A549 (cell line): ENCODE results near the gene SDHAF4. TPM values are rescaled to one million over a fixed set of nuclear protein-coding genes. Genes with fewer than 3 reads are reported as not detected.

Experiments used
- ATAC-seq, 2 experiments: fragments of 200-7000 bp in 1 of 2; fragments of >200 bp in 1 of 2; cut with Nextera tagmentation in 1 of 2; cut with Tn5 transposase in 1 of 2; 3 replicates each; pipeline versions ENCODE4 v1.8.0 to v1.9.1; 2018 to 2020; ENCODE audit warnings: mild to moderate bottlenecking in 1 of 2, moderate library complexity in 1 of 2
- CTCF ChIA-PET: fragments of 300-600 bp; sonication (Branson Sonifier 250); formaldehyde crosslinking; extraction: SDS; loops from one replicate; lab custom pipeline; 2021; ENCODE audit warnings: antibody characterized with exemption, inconsistent platforms; lab: Yijun Ruan, JAX
- POLR2A ChIA-PET: fragments of 350-600 bp; formaldehyde crosslinking; extraction: SDS; loops from one replicate; lab custom pipeline; 2021; ENCODE audit warnings: antibody characterized with exemption, inconsistent platforms; lab: Yijun Ruan, JAX
- DNase-seq, 2 experiments: peaks; one replicate each; pipeline versions ENCODE4 v3.0.0 to v3.0.0-alpha.2; 2011 to 2016; ENCODE audit warnings: low read depth in 1 of 2, low spot score in 1 of 2
- FAIRE-seq: peaks from 2 replicates; lab custom pipeline; 2011; peaks lifted over from hg19 to GRCh38; lab: Jason Lieb, UNC
- H3K27ac ChIP-seq, 2 experiments: fragments of >200 bp; sonication (Bioruptor Twin); formaldehyde crosslinking; 3 replicates each; pipeline ENCODE4 v1.5.1; 2016 to 2017
- H3K4me1 ChIP-seq: fragments of >200 bp; sonication (Bioruptor Twin); formaldehyde crosslinking; 3 replicates; pipeline ENCODE4 v1.6.1; 2016
- H3K4me2 ChIP-seq: fragments of >200 bp; sonication (Bioruptor Twin); formaldehyde crosslinking; 3 replicates; pipeline ENCODE4 v1.6.1; 2016
- H3K4me3 ChIP-seq: fragments of >200 bp; sonication (Bioruptor Twin); formaldehyde crosslinking; 3 replicates; pipeline ENCODE4 v1.5.1; 2016
- H3K9me3 ChIP-seq: fragments of >200 bp; sonication (Bioruptor Twin); formaldehyde crosslinking; 3 replicates; pipeline ENCODE4 v1.6.1; 2016
- ELK1 ChIP-seq: fragments of 150-350 bp; IDR thresholded peaks from 2 replicates; pipeline ENCODE4 v1.6.1; 2014; ENCODE audit warnings: low read depth, mild to moderate bottlenecking, low read length
- EP300 ChIP-seq, 2 experiments: fragments of >200 bp; sonication (Bioruptor Twin); formaldehyde crosslinking; IDR thresholded peaks; 2 replicates in 1 of 2; 3 replicates in 1 of 2; pipeline ENCODE4 v1.6.1; 2016 to 2017
- ESRRA ChIP-seq: fragments of 150-350 bp; IDR thresholded peaks from 2 replicates; pipeline ENCODE4 v1.6.1; 2014; ENCODE audit warnings: mild to moderate bottlenecking, low read length, borderline replicate concordance
- FOSL2 ChIP-seq, 2 experiments: fragments of 450-650 bp in 1 of 2; fragments of >200 bp in 1 of 2; sonication (Bioruptor Twin) in 1 of 2; formaldehyde crosslinking; IDR thresholded peaks; 2 replicates each; pipeline versions ENCODE4 v1.5.0 to v1.6.1; 2016 to 2020; ENCODE audit warnings: mild to moderate bottlenecking in 1 of 2, moderate library complexity in 1 of 2
- HMGXB4 ChIP-seq: fragments of 250-450 bp; sonication (Bioruptor Pico); IDR thresholded peaks from 2 replicates; pipeline ENCODE4 v1.5.0; 2021; ENCODE audit warnings: mild to moderate bottlenecking, moderate library complexity, borderline replicate concordance
- JUNB ChIP-seq: fragments of >200 bp; sonication (Bioruptor Twin); formaldehyde crosslinking; IDR thresholded peaks from 2 replicates; pipeline ENCODE4 v1.6.1; 2016
- KDM5A ChIP-seq: fragments of 200-600 bp; sonication (generic); IDR thresholded peaks from 2 replicates; pipeline ENCODE4 v1.6.1; 2016; ENCODE audit warnings: antibody characterized with exemption, mild to moderate bottlenecking
- MAFK ChIP-seq: fragments of 450-650 bp; IDR thresholded peaks from 2 replicates; pipeline ENCODE4 v1.6.1; 2014; ENCODE audit not compliant: partially characterized antibody
- MAX ChIP-seq: IDR thresholded peaks from 2 replicates; pipeline ENCODE4 v1.6.1; 2012
- MYC ChIP-seq: IDR thresholded peaks from 2 replicates; pipeline ENCODE4 v1.6.1; 2012; ENCODE audit warnings: mild to moderate bottlenecking, inconsistent platforms, low read length, improper control_type of control experiment, borderline replicate concordance
- NFE2L2 ChIP-seq: fragments of 150-350 bp; conservative IDR thresholded peaks from 2 replicates; pipeline ENCODE4 v1.6.1; 2014; ENCODE audit warnings: low read length
- NPAS2 ChIP-seq: fragments of 250-450 bp; sonication (Bioruptor Pico); IDR thresholded peaks from 2 replicates; pipeline ENCODE4 v1.8.0; 2022; ENCODE audit warnings: mild to moderate bottlenecking, moderate library complexity, borderline replicate concordance
- PBX3 ChIP-seq: IDR thresholded peaks from 2 replicates; pipeline ENCODE4 v1.6.1; 2012
- PHF8 ChIP-seq: fragments of 200-600 bp; sonication (generic); IDR thresholded peaks from 2 replicates; pipeline ENCODE4 v1.6.1; 2016; ENCODE audit warnings: low read depth, mild to moderate bottlenecking, antibody characterized with exemption, moderate library complexity, borderline replicate concordance
- REST ChIP-seq: fragments of 200-600 bp; sonication (generic); IDR thresholded peaks from 2 replicates; pipeline ENCODE4 v1.6.1; 2016; ENCODE audit warnings: antibody characterized with exemption, mild to moderate bottlenecking, moderate library complexity
- RNF2 ChIP-seq: fragments of 200-600 bp; sonication (generic); IDR thresholded peaks from 2 replicates; pipeline ENCODE4 v1.6.1; 2016; ENCODE audit warnings: low read depth, mild to moderate bottlenecking, antibody characterized with exemption, moderate library complexity, borderline replicate concordance
- SMC3 ChIP-seq: fragments of >200 bp; sonication (Bioruptor Twin); formaldehyde crosslinking; IDR thresholded peaks from 3 replicates; pipeline ENCODE4 v1.6.1; 2018; ENCODE audit warnings: inconsistent platforms
- SREBF2 ChIP-seq: fragments of 450-650 bp; IDR thresholded peaks from 2 replicates; pipeline ENCODE4 v1.6.1; 2014; ENCODE audit warnings: mild to moderate bottlenecking, moderate library complexity
- USF2 ChIP-seq: fragments of 450-650 bp; IDR thresholded peaks from 2 replicates; pipeline ENCODE4 v1.6.1; 2014; ENCODE audit warnings: antibody characterized with exemption
- WGBS: methylation state at CpG from one replicate; pipeline ENCODE4 v1.1.6; 2017; ENCODE audit errors: missing lambda C conversion rate; 5-methylcytosine and 5-hydroxymethylcytosine counted together
- polyA plus RNA-seq, 4 experiments: library from polyadenylated mRNA; depleted of rRNA in 3 of 4; stranded (reverse); fragments of >200 nt; fragmentation: RNase III in 1 of 4; extraction: RNeasy Plus Mini Kit Qiagen cat#74134 plus additional on column Dnase treatment in 1 of 4; gene quantifications; 2 replicates in 3 of 4; 3 replicates in 1 of 4; pipeline ENCODE4 v1.2.3, GENCODE V29; 2011 to 2017

The SDHAF4 gene
- polyA plus RNA-seq, 2 of the 4 experiments (the other 2 are of a cell fraction), result 9.6 to 14.1 TPM

- DNase-seq (no peak), ATAC-seq (no peak), FAIRE-seq (no peak)
- ChIA-PET POLR2A (no interaction called here), CTCF (interaction anchor here (1.1 to 1.4 kb wide), 2 partner anchors 155 to 163 kb away, joined by 3 to 4 read pairs; no protein-coding TSS in a partner anchor)
- no peak overlapping the region for H3K4me2 ChIP-seq
- 84% methylated on average over 4 of the region's 4 CpGs for WGBS
- H3K27ac ChIP-seq, result no peak overlapping the region
- TF ChIP-seq REST, result peak; percentile 59; the same call in 1 of the 2 replicates
- TF ChIP-seq MAX, result no peak
- H3K4me3 ChIP-seq, result no peak overlapping the region
- H3K9me3 ChIP-seq, result no peaks in the 10 kb centered on the region
- no peaks in the 10 kb centered on the region for H3K4me1 ChIP-seq
Measured at GRCh38 chr6:70524721-70525286, 41.9 kb upstream of the SDHAF4 start.

- TF ChIP-seq EP300 (IDR thresholded peaks at IDR 0.05), result no peak
- no peak for TF ChIP-seq REST
- TF ChIP-seq FOSL2 (IDR thresholded peaks at IDR 0.05), result no peak
- TF ChIP-seq FOSL2 (CRISPR knock-in tag; IDR thresholded peaks at IDR 0.05), result no peak
- no peak for TF ChIP-seq PHF8
- TF ChIP-seq KDM5A, result no peak
- no peak for TF ChIP-seq PBX3
- TF ChIP-seq NPAS2 (CRISPR knock-in tag), result no peak
- TF ChIP-seq RNF2, result no peak
- no peak for TF ChIP-seq USF2
- TF ChIP-seq ELK1, result no peak
- no peak for TF ChIP-seq MAFK
- no peak for TF ChIP-seq SMC3
- no peak for TF ChIP-seq NFE2L2
- no peak for TF ChIP-seq JUNB
- no peak for TF ChIP-seq ESRRA
- no peak for TF ChIP-seq SREBF2
- TF ChIP-seq HMGXB4 (CRISPR knock-in tag), result no peak
- TF ChIP-seq MYC, result no peak
- ChIA-PET CTCF (no interaction called here), POLR2A (no interaction called here)
- no peak for FAIRE-seq
- Histone ChIP-seq H3K4me1 (no peaks in the 10 kb centered on the region), H3K9me3 (no peaks in the 10 kb centered on the region), H3K4me3 (no peak overlapping the region), H3K4me2 (no peak overlapping the region), H3K27ac (no peak overlapping the region)
- WGBS, result 86% methylated on average over 5 of the region's 5 CpGs
- no peak for DNase-seq
- no peak for ATAC-seq
Measured at GRCh38 chr6:70527071-70527737, 39.5 kb upstream of the SDHAF4 start.
